ENCODE data around the gene FHIT. TPM values are rescaled to one million over a fixed set of nuclear protein-coding genes. Genes with fewer than 3 reads are reported as not detected.

The FHIT gene
- total RNA-seq, 4 donors from 2014 or later, result 3.5 to 17.0 (median 16.7) TPM

GRCh38 chr3:60281970-60282369 lies 969.3 kb downstream of the FHIT start:
- Histone ChIP-seq H3K36me3 (no peaks in the 10 kb centered on the region), H3K9me3 (no peaks in the 10 kb centered on the region), H3K27me3 (no peaks in the 10 kb centered on the region), H3K27ac (no peak overlapping the region), H3K4me3 (no peak overlapping the region), H3K4me1 (no peaks in the 10 kb centered on the region)
- TF ChIP-seq CTCF (IDR thresholded peaks at IDR 0.05) (no peak), POLR2A (IDR thresholded peaks at IDR 0.05) (no peak)
- DNase-seq, result no peak

DNA sequence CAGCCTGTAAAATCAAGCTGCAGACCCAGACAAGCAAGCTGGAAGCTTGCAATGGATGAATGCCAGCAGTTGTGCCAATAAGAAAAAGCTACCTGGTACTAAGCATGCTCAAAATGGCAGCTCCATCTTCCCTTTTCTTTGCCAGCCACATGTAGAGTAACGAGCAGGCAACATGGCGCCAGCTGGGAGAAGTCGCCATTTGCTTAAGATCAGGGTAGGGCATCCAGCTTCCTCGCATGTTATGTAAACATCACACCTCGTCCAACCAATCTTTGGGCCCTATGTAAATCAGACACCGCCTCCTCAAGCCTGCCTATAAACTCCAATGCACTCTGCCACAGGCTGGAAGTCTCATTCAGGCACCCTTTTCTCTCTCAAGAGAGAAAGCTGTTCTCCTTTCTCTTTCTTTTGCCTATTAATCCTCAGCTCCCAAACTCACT lies 973.9 kb downstream of the FHIT start:
- no peak overlapping the region for H3K27ac ChIP-seq

GRCh38 chr3:60276615-60277014 lies 974.6 kb downstream of the FHIT start:
- Histone ChIP-seq H3K27ac (no peak overlapping the region), H3K4me1 (no peaks in the 10 kb centered on the region), H3K27me3 (no peaks in the 10 kb centered on the region), H3K4me3 (no peak overlapping the region), H3K9me3 (no peaks in the 10 kb centered on the region), H3K36me3 (no peaks in the 10 kb centered on the region)
- TF ChIP-seq POLR2A (IDR thresholded peaks at IDR 0.05) (no peak), CTCF (IDR thresholded peaks at IDR 0.05) (no peak)
- no peak for DNase-seq

More for the DNA sequence above, 973.9 kb downstream of the FHIT start:
- no peaks in the 10 kb centered on the region for H3K27me3 ChIP-seq
- TF ChIP-seq POLR2A (IDR thresholded peaks at IDR 0.05) (no peak), CTCF (IDR thresholded peaks at IDR 0.05) (no peak)
- no peaks in the 10 kb centered on the region for H3K36me3 ChIP-seq
- H3K4me1 ChIP-seq, result no peaks in the 10 kb centered on the region
- H3K9me3 ChIP-seq, result no peaks in the 10 kb centered on the region
- no peak for DNase-seq
- H3K4me3 ChIP-seq, result no peak overlapping the region

GRCh38 chr3:60274646-60275045 lies 976.6 kb downstream of the FHIT start:
- Histone ChIP-seq H3K4me3 (no peak overlapping the region), H3K27ac (no peak overlapping the region), H3K9me3 (no peaks in the 10 kb centered on the region), H3K27me3 (no peaks in the 10 kb centered on the region), H3K36me3 (no peaks in the 10 kb centered on the region), H3K4me1 (no peaks in the 10 kb centered on the region)
- DNase-seq, result no peak
- TF ChIP-seq CTCF (IDR thresholded peaks at IDR 0.05) (no peak), POLR2A (IDR thresholded peaks at IDR 0.05) (no peak)

DNA sequence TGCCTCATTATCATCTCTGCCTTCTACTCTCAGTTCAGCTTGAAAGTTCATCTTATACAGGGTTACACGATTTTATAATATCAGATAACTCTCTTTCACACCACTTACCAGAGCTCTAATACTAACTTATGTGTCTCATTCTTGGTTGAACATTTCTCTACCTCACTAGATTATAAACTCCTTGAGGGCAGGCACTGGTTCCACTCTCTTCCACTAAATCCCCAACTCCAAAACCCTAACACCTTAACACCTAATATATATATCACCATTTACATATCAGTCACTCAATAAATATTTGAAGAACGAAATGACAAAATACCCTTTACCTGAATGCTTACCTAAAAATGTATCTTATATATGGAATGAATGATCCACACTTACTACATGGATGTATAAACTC lies 977.2 kb downstream of the FHIT start:
- DNase-seq, result no peak
- TF ChIP-seq CTCF (IDR thresholded peaks at IDR 0.05) (no peak), POLR2A (IDR thresholded peaks at IDR 0.05) (no peak)
- no peaks in the 10 kb centered on the region for H3K9me3 ChIP-seq
- H3K4me1 ChIP-seq, result no peaks in the 10 kb centered on the region
- H3K4me3 ChIP-seq, result no peak overlapping the region
- H3K27me3 ChIP-seq, result no peaks in the 10 kb centered on the region
- H3K36me3 ChIP-seq, result no peaks in the 10 kb centered on the region
- no peak overlapping the region for H3K27ac ChIP-seq

GRCh38 chr3:60269829-60270266 lies 981.4 kb downstream of the FHIT start:
- TF ChIP-seq POLR2A (IDR thresholded peaks at IDR 0.05) (no peak), CTCF (IDR thresholded peaks at IDR 0.05) (no peak)

More at GRCh38 chr3:60269829-60270266, 981.4 kb downstream of the FHIT start:
- H3K36me3 ChIP-seq, result no peaks in the 10 kb centered on the region
- DNase-seq, result no peak
- no peaks in the 10 kb centered on the region for H3K9me3 ChIP-seq
- no peaks in the 10 kb centered on the region for H3K27me3 ChIP-seq
- no peaks in the 10 kb centered on the region for H3K4me1 ChIP-seq
- no peak overlapping the region for H3K4me3 ChIP-seq
- no peak overlapping the region for H3K27ac ChIP-seq

Data from Peyer's patch (tissue), 4 donors.